Prostate gland (tissue), 2 donors: ENCODE results near the gene SMIM8.

Source experiments
- POLR2A ChIP-seq: fragments of 450-650 bp; IDR thresholded peaks from one replicate; pipeline ENCODE4 v1.6.1; 2016; ENCODE audit warnings: antibody characterized with exemption, mild to moderate bottlenecking
- POLR2AphosphoS5 ChIP-seq: sonication (generic); formaldehyde crosslinking; IDR thresholded peaks from one replicate; pipeline ENCODE4 v1.6.1; 2017; ENCODE audit warnings: antibody characterized with exemption
- TF ChIP-seq, protein P1 (sequence below), 4 experiments: fragments of 200-600 bp in 2 of 4; fragments of 450-650 bp in 2 of 4; sonication (generic) in 2 of 4; IDR thresholded peaks; 1 replicate in 3 of 4; 2 replicates in 1 of 4; pipeline ENCODE4 v1.5.1; 2016 to 2019; ENCODE audit warnings: antibody characterized with exemption in 4 of 4, mild to moderate bottlenecking in 2 of 4, moderate library complexity in 2 of 4

- TF ChIP-seq, protein P1, sequence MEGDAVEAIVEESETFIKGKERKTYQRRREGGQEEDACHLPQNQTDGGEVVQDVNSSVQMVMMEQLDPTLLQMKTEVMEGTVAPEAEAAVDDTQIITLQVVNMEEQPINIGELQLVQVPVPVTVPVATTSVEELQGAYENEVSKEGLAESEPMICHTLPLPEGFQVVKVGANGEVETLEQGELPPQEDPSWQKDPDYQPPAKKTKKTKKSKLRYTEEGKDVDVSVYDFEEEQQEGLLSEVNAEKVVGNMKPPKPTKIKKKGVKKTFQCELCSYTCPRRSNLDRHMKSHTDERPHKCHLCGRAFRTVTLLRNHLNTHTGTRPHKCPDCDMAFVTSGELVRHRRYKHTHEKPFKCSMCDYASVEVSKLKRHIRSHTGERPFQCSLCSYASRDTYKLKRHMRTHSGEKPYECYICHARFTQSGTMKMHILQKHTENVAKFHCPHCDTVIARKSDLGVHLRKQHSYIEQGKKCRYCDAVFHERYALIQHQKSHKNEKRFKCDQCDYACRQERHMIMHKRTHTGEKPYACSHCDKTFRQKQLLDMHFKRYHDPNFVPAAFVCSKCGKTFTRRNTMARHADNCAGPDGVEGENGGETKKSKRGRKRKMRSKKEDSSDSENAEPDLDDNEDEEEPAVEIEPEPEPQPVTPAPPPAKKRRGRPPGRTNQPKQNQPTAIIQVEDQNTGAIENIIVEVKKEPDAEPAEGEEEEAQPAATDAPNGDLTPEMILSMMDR (IDR thresholded peaks at IDR 0.05) = no peak
- TF ChIP-seq POLR2AphosphoS5 (no peak), POLR2A (no peak)
Observed at GRCh38 chr6:87297119-87297518, 25.3 kb upstream of the SMIM8 start.
